ENCODE measurements around the gene DDX18. TPM values are rescaled to one million over a fixed set of nuclear protein-coding genes. Genes with fewer than 3 reads are reported as not detected.
A peak's percentile ranks its signal among the peaks of the same experiment; 100 is the strongest.
"Not testable (repeated sequence)": the region's sequence is repeated elsewhere in the genome, so short reads cannot be mapped to it uniquely, and the experiment has no call there.

Gene DDX18
- total RNA-seq, 2 experiments from 2014 or later: 139 to 156 TPM

DNA sequence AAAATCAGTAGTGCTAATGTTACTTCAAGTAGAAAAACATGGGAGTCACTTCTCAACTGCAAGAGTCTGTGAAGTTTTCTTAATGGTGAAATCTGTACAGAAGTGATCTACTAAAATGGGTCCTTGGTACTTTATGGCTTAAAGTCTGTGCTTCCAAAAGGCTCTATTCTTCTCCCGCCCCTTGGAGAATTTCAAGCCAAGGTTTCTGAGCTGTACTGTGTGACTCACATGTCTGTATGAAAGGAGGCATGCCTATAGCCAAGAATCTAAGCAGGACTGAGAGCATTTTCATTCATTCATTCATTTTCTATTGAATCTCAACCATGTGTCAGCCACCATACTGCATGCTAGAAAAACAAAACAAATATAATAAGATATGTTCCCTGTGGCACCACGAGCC is 19.8 kb upstream of the DDX18 start:
- ATAC-seq (no peak), DNase-seq (no peak)
- Mint-ChIP-seq H3K4me3 (no peak overlapping the region), H3K36me3 (ENCODE audit: low read depth) (no peaks in the 10 kb centered on the region), H3K27ac (no peak overlapping the region), H3K27me3 (peaks cover 5% of the 10 kb centered on the region), H3K4me1 (ENCODE audit: low read depth) (no peaks in the 10 kb centered on the region), H3K9me3 (peaks cover 6% of the 10 kb centered on the region)
- ChIA-PET POLR2A (no interaction called here), CTCF (interaction anchor here (1.4 kb wide), 1 partner anchor 9 kb away, joined by 5 read pairs; no protein-coding TSS in a partner anchor)
- TF ChIP-seq, protein P1, sequence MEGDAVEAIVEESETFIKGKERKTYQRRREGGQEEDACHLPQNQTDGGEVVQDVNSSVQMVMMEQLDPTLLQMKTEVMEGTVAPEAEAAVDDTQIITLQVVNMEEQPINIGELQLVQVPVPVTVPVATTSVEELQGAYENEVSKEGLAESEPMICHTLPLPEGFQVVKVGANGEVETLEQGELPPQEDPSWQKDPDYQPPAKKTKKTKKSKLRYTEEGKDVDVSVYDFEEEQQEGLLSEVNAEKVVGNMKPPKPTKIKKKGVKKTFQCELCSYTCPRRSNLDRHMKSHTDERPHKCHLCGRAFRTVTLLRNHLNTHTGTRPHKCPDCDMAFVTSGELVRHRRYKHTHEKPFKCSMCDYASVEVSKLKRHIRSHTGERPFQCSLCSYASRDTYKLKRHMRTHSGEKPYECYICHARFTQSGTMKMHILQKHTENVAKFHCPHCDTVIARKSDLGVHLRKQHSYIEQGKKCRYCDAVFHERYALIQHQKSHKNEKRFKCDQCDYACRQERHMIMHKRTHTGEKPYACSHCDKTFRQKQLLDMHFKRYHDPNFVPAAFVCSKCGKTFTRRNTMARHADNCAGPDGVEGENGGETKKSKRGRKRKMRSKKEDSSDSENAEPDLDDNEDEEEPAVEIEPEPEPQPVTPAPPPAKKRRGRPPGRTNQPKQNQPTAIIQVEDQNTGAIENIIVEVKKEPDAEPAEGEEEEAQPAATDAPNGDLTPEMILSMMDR (IDR thresholded peaks at IDR 0.05): no peak
- intact Hi-C loops (cut with micrococcal nuclease): no loop called here

DNA sequence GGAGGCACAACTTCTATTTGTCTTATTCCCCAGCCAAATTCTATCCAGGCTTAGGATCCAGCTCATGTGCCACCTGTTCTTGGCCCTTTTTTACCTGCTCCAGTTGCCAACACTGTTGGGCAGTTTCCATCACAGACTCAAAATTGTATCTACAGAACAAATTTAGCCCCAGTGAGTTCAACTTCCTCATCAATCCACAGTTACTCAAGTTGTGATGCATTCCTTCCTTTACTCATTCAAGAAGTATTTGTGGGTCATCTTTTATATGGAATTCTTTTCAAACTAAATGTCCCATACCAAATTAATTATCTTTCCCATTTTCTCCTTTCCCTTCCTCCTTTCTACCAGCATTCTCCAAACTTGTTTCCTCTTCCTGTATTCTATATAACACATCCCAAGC is 12.7 kb upstream of the DDX18 start:
- Mint-ChIP-seq H3K4me1 (ENCODE audit: low read depth) (peaks cover 4% of the 10 kb centered on the region), H3K9me3 (no peaks in the 10 kb centered on the region), H3K4me3 (no peak overlapping the region), H3K27ac (no peak overlapping the region), H3K36me3 (ENCODE audit: low read depth) (no peaks in the 10 kb centered on the region), H3K27me3 (peaks cover 22% of the 10 kb centered on the region)
- ChIA-PET POLR2A (no interaction called here), CTCF (interaction anchor here (1.0 to 1.5 kb wide), 2 partner anchors 13 to 15 kb away, joined by 4 to 6 read pairs; partner anchors contain the start of gene DDX18)
- DNase-seq (no peak), ATAC-seq (no peak)
- intact Hi-C loops (cut with micrococcal nuclease): no loop called here
- TF ChIP-seq, protein P1 (IDR thresholded peaks at IDR 0.05): no peak

DNA sequence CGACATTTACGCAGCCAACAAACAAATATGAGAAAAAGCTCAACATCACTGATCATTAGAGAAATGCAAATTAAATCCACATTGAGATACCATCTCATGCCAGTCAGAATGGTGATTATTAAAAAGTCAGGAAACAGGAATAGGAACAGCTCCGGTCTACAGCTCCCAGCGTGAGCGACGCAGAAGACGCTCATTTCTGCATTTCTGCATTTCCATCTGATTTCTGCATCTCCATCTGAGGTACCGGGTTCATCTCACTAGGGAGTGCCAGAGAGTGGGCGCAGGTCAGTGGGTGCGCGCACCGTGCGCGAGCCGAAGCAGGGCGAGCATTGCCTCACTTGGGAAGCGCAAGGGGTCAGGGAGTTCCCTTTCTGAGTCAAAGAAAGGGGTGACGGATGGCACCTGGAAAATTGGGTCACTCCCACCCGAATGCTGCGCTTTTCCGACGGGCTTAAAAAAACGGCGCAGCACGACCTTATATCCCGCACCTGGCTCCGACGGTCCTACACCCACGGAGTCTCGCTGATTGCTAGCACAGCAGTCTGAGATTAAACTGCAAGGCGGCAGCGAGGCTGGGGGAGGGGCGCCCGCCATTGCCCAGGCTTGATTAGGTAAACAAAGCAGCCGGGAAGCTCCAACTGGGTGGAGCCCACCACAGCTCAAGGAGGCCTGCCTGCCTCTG is 10.7 kb upstream of the DDX18 start:
- H3K36me3 Mint-ChIP-seq (ENCODE audit: low read depth); H3K9me3 Mint-ChIP-seq; POLR2A ChIA-PET; ATAC-seq; H3K27ac Mint-ChIP-seq; DNase-seq; intact Hi-C loops (cut with micrococcal nuclease); H3K4me1 Mint-ChIP-seq (ENCODE audit: low read depth): not testable (repeated sequence)
- Mint-ChIP-seq H3K27me3 (peaks cover 22% of the 10 kb centered on the region), H3K4me3 (peak overlapping the region; percentile 61)
- CTCF ChIA-PET: interaction anchor here (1.6 kb wide), 2 partner anchors 10 to 17 kb away, joined by 5 to 9 read pairs; partner anchors contain the start of gene DDX18

DNA sequence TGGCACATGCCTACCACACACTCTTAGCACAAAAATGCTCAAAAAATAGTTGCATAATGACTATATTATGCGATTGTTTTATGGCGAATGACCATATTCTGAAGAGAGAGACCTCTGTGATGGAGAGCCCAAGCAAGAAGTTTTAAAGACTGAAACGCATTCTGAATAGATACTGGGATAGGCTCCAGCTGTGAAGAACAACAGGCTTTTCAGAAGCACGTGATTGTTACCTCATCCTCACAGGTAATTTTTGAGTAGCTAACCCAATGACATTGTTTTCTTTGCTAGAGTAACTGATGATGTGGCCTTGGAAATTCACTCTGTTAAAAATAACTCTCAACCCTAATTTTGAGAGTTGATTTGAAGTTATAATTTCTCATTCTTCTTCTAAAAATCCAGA is 2.0 kb upstream of the DDX18 start:
- CTCF ChIA-PET: interaction anchor here (1.0 to 3.9 kb wide), 3 partner anchors 9 to 242 kb away, joined by 3 to 45 read pairs (median 9); no protein-coding TSS in a partner anchor
- Mint-ChIP-seq H3K27me3 (no peaks in the 10 kb centered on the region), H3K9me3 (no peaks in the 10 kb centered on the region), H3K27ac (no peak overlapping the region), H3K36me3 (ENCODE audit: low read depth) (peaks cover 22% of the 10 kb centered on the region), H3K4me3 (no peak overlapping the region), H3K4me1 (ENCODE audit: low read depth) (peaks cover 16% of the 10 kb centered on the region)
- intact Hi-C loops (cut with micrococcal nuclease): loop anchor here (5.0 kb wide), 1 partner anchor 190 kb away; no protein-coding TSS in a partner anchor
- DNase-seq: no peak
- TF ChIP-seq, protein P1 (IDR thresholded peaks at IDR 0.05): no peak
- POLR2A ChIA-PET: no interaction called here
- no peak for ATAC-seq

DNA sequence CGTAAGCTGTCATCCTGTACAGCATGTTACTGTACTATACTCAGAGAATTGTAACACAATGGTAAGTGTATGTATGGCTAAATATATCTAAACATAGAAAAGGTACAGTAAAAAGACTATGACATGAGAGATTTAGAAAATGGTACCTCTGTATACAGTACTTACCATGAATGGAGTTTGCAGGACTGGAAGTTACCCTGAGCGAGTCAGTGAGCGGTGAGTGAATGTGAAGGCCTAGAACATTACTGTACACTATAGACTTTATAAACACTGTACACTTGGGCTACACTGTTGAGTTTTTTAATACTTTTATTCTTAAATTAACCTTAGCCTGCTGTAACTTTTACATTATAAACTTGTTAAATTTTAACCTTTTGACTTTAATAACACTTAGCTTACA is 1.5 kb downstream of the DDX18 start:
- H3K4me1 Mint-ChIP-seq (ENCODE audit: low read depth): peaks cover 48% of the 10 kb centered on the region
- TF ChIP-seq, protein P1 (IDR thresholded peaks at IDR 0.05): no peak
- POLR2A ChIA-PET: interaction anchor here (3.0 to 3.7 kb wide), 2 partner anchors 10 to 18 kb away, joined by 17 to 18 read pairs; no protein-coding TSS in a partner anchor
- DNase-seq (peak; percentile 24), ATAC-seq (no peak)
- H3K4me3 Mint-ChIP-seq: peak overlapping the region; percentile 96
- CTCF ChIA-PET: interaction anchor here (1.8 to 2.3 kb wide), 2 partner anchors 187 to 346 kb away, joined by 6 read pairs; no protein-coding TSS in a partner anchor
- H3K9me3 Mint-ChIP-seq: no peaks in the 10 kb centered on the region
- intact Hi-C loops (cut with micrococcal nuclease): no loop called here
- H3K36me3 Mint-ChIP-seq (ENCODE audit: low read depth): peaks cover 53% of the 10 kb centered on the region
- no peaks in the 10 kb centered on the region for H3K27me3 Mint-ChIP-seq
- peak overlapping the region; percentile 96 for H3K27ac Mint-ChIP-seq
